Lung (tissue), 12 donors: ENCODE measurements around the gene GGCT. TPM values are rescaled to one million over a fixed set of nuclear protein-coding genes. Genes with fewer than 3 reads are reported as not detected.
A peak's percentile ranks its signal among the peaks of the same experiment; 100 is the strongest.

Experiments used
- ATAC-seq: fragments of 200-7000 bp; cut with Tn5 transposase; one replicate; pipeline ENCODE4 v1.9.1; 2020; ENCODE audit warnings: moderate number of reproducible peaks; ENCODE audit not compliant: insufficient read depth, low FRiP score
- DNase-seq, 3 donors: peaks; one replicate each; pipeline ENCODE4 v3.0.0-alpha.2; 2013 to 2017
- H3K27ac ChIP-seq, 2 donors: one replicate each; pipeline ENCODE4 v1.5.1; 2013; ENCODE audit warnings: mild to moderate bottlenecking in 2 of 2, moderate library complexity in 2 of 2, control low read depth in 1 of 2, inconsistent platforms in 1 of 2, low read depth in 1 of 2, low read length in 1 of 2
- H3K27me3 ChIP-seq, 3 donors: one replicate each; pipeline ENCODE4 v1.5.1; 2013; ENCODE audit warnings: low read length in 2 of 3; ENCODE audit not compliant: control insufficient read depth in 3 of 3, insufficient read depth in 3 of 3
- H3K36me3 ChIP-seq, 4 donors: one replicate each; pipeline ENCODE4 v1.5.1; 2013; ENCODE audit warnings: low read length in 4 of 4, mild to moderate bottlenecking in 1 of 4, moderate library complexity in 1 of 4; ENCODE audit not compliant: control insufficient read depth in 4 of 4, insufficient read depth in 4 of 4
- H3K4me1 ChIP-seq, 5 donors: one replicate each; pipeline ENCODE4 v1.5.1; 2013; ENCODE audit warnings: low read length in 5 of 5, mild to moderate bottlenecking in 2 of 5, moderate library complexity in 1 of 5; ENCODE audit not compliant: control insufficient read depth in 5 of 5, insufficient read depth in 5 of 5
- H3K4me3 ChIP-seq: one replicate; pipeline ENCODE4 v1.5.1; 2013; ENCODE audit warnings: mild to moderate bottlenecking, control low read depth, moderate library complexity
- H3K9ac ChIP-seq, 2 donors: one replicate each; pipeline ENCODE4 v1.5.1; 2013; ENCODE audit warnings: low read length in 2 of 2, control low read depth in 1 of 2; ENCODE audit not compliant: insufficient read depth in 1 of 2
- H3K9me3 ChIP-seq, 4 donors: one replicate each; pipeline ENCODE4 v1.5.1; 2013; ENCODE audit warnings: low read length in 3 of 4, mild to moderate bottlenecking in 1 of 4, moderate library complexity in 1 of 4; ENCODE audit not compliant: control insufficient read depth in 4 of 4, insufficient read depth in 3 of 4
- CTCF ChIP-seq: IDR thresholded peaks from 2 replicates; pipeline ENCODE4 v1.5.1; 2012; ENCODE audit warnings: mild to moderate bottlenecking; ENCODE audit errors: control extremely low read depth, extremely low read depth
- WGBS, 2 donors: extraction: QIAGEN DNeasy Blood & Tissue Kit; methylation state at CpG; one replicate each; pipeline ENCODE4 v1.1.7; 2013; 5-methylcytosine and 5-hydroxymethylcytosine counted together
- polyA plus RNA-seq, 2 donors: library from polyadenylated mRNA; stranded (reverse); fragments of 200-250 nt; gene quantifications; one replicate each; pipeline ENCODE4 v1.2.1, GENCODE V29; 2013
- total RNA-seq, 2 donors: library from RNA; depleted of rRNA in 1 of 2; stranded (reverse); fragments of >200 nt in 1 of 2; gene quantifications; one replicate each; pipeline ENCODE4 v1.2.1, GENCODE V29; 2014 to 2021
- donor health status: control.
- donor health status: control.
- donor health status: Bipolar disorder and iron deficiency.
- donor health status: healthy.
- donor health status: DM: yes; HTN: yes; CAD: no.

The GGCT gene
- total and polyA plus RNA-seq, 4 donors, result 33.1 to 90.1 (median 41.6) TPM

- no peak for TF ChIP-seq CTCF
- Histone ChIP-seq H3K4me1 (peaks cover 0 to 5% (median 0%) of the 10 kb centered on the region in 5 donors), H3K9ac (no peak overlapping the region), H3K9me3 (no peaks in the 10 kb centered on the region), H3K27ac (no peak overlapping the region), H3K36me3 (no peaks in the 10 kb centered on the region), H3K4me3 (no peak overlapping the region), H3K27me3 (no peaks in the 10 kb centered on the region)
- no peak for DNase-seq
- 95 to 96% methylated on average over 4 of the region's 4 CpGs for WGBS, 2 donors
- ATAC-seq, result no peak
Measured at GRCh38 chr7:30526163-30526562, 21.5 kb upstream of the GGCT start.

- Histone ChIP-seq H3K27me3 (no peaks in the 10 kb centered on the region), H3K9me3 (no peaks in the 10 kb centered on the region), H3K27ac (no peak overlapping the region), H3K36me3 (no peaks in the 10 kb centered on the region), H3K9ac (no peak overlapping the region), H3K4me3 (no peak overlapping the region), H3K4me1 (peaks cover 0 to 5% (median 0%) of the 10 kb centered on the region in 5 donors)
- ATAC-seq, result no peak
- no peak for DNase-seq
- TF ChIP-seq CTCF, result no peak
- WGBS, 2 donors, result 94 to 97% methylated on average over 5 of the region's 5 CpGs
Measured at GRCh38 chr7:30525429-30525828, 20.8 kb upstream of the GGCT start.

- WGBS, 2 donors, result 63 to 70% methylated on average over 2 of the region's 2 CpGs
- H3K9me3 ChIP-seq, result no peaks in the 10 kb centered on the region
- no peak overlapping the region for H3K9ac ChIP-seq
- H3K27ac ChIP-seq, result no peak overlapping the region
- ATAC-seq, result no peak
- H3K4me1 ChIP-seq, result peaks cover 0 to 5% (median 0%) of the 10 kb centered on the region in 5 donors
- DNase-seq, result peak in 2 of 3 donors; percentile 32 to 36
- no peak for TF ChIP-seq CTCF
- H3K27me3 ChIP-seq, result no peaks in the 10 kb centered on the region
- H3K4me3 ChIP-seq, result no peak overlapping the region
- no peaks in the 10 kb centered on the region for H3K36me3 ChIP-seq
Measured at GRCh38 chr7:30524545-30524944, 19.9 kb upstream of the GGCT start.

- no peak for ATAC-seq
- 99 to 100% methylated on average over 2 of the region's 2 CpGs for WGBS, 2 donors
- Histone ChIP-seq H3K9ac (no peak overlapping the region), H3K36me3 (no peaks in the 10 kb centered on the region), H3K9me3 (no peaks in the 10 kb centered on the region), H3K27ac (no peak overlapping the region), H3K4me3 (no peak overlapping the region), H3K4me1 (peaks cover 0 to 5% (median 0%) of the 10 kb centered on the region in 5 donors), H3K27me3 (no peaks in the 10 kb centered on the region)
- TF ChIP-seq CTCF, result no peak
- no peak for DNase-seq
Measured at GRCh38 chr7:30523466-30523865, 18.8 kb upstream of the GGCT start.
